Measurements from ENCODE around the gene C14orf132.

C14orf132 gene

DNA sequence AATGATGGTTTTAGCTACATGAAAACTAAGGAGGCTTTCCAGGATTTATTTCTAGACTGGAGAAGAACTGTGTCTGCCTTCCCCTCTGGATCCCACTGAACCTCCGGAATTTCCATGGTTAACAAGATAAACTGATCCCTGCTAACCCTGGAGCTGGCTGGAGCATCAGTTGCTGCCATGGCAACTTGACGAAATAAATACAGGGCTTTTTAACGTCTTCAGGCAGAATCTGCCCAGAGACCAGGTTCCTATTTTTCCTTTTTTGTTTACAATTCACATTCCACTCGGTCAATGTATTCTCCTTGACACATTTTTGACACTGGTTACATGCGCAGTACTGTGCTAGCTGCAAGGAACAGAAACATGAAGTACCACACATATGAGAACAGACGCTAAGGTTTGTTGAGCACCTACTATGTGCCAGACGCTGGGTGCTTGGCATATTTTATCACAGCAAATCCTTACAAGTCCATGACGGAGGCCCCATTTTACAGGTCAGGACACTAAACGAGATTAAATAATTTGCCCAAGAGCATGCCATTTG, 1.7 kb downstream of the C14orf132 start:
- DNase-seq = no peak

DNA sequence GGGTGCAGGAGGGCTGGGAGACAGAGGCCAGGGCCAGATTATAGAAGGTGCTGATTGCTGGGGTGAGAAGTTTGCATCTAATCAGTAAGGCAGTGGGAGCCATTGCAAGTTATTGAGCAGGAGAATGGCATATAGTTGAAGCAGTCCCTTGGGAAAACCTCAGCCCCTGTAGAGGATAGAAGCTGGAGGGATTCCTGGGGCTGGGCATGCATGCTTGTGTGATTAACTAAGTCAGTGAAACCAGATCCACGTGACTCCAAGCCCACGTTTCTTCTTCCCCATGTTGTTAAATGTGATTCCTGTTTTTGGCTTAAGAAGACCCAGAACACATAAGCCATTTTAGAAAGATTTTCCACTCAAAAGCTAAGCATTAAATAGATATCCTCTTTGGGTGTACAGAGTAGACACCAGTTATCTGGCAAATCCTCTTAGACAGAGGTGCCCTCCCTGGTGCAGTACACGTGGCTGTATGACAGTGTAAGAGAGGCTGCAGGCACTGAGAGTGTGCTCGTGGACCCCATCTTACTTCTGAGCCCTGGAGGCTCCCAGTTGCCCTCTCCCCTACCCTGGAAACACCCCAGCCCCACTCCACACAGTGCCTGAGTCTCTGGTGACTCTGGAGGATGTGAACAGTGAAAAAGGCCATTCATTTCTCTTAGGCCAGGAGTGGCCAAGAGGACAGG, 3.2 kb downstream of the C14orf132 start:
- DNase-seq = no peak

DNA sequence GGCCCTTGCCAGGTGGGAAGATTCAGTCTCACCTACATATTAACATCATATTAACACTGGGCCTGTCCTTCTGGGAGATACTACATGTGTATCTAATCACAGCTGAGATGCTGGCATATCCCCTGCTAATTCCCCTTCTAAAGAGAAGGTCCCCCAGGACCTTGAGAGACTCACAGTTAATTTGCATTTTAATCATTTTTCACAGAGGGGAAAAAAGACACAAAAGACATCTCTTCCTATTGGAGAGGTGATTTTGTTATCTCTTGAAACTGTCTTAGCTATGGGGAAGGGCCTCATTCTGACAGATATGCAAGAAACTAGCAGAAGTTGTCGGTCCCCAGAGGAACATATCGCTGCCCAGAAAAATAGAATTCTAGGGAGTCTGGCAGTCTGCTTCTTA, 7.5 kb downstream of the C14orf132 start:
- no peak for DNase-seq

- DNase-seq = no peak
Observed at GRCh38 chr14:96047101-96047500, 7.9 kb downstream of the C14orf132 start.

DNA sequence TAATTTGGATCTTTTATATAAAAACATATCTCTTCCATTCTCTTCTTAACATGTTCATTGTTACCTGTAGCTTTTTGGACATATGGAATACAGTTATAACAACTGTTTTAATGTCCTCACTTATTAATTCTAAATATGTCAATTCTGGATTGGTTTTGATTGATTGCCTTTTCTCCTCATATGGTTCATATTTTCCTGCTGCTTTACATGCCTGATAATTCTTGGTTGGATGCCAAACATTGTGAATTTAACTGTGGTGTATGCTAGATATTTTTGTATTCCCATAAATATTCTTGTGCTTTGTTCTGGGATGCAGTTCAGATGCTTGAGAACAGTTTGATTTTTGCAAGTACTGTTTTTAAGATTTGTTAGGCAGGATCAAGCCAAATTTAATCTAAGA, 10.8 kb downstream of the C14orf132 start:
- DNase-seq = no peak

- no peak for DNase-seq
Observed at GRCh38 chr14:96050482-96050881, 11.3 kb downstream of the C14orf132 start.

DNA sequence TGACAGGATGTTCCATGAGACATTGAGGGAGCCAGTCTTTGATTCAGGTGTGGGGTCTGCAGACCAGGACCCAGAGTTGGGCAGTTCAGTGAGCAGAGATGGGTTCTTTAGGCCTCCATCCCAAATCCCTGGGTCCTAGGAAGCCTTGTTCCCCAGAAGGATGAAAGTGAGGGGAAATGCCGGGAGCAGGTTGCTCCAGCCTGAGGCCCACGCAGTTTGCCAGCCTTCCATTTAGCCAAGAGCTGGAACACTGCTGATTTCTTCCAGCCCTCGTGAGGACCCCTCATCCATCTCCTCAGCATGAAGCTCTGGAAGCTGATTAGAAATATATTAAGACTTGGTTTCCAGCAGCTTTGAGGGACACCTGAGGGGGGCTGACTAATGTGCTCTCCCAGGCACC, 12.1 kb downstream of the C14orf132 start:
- no peak for DNase-seq

GRCh38 chr14:96051642-96052540, 12.7 kb downstream of the C14orf132 start:
- no peak for DNase-seq

GRCh38 chr14:96052541-96053247, 13.5 kb downstream of the C14orf132 start:
- no peak for DNase-seq

GRCh38 chr14:96053248-96053599, 14.1 kb downstream of the C14orf132 start:
- no peak for DNase-seq

GRCh38 chr14:96053600-96054381, 14.6 kb downstream of the C14orf132 start:
- DNase-seq = peak; percentile 63

DNA sequence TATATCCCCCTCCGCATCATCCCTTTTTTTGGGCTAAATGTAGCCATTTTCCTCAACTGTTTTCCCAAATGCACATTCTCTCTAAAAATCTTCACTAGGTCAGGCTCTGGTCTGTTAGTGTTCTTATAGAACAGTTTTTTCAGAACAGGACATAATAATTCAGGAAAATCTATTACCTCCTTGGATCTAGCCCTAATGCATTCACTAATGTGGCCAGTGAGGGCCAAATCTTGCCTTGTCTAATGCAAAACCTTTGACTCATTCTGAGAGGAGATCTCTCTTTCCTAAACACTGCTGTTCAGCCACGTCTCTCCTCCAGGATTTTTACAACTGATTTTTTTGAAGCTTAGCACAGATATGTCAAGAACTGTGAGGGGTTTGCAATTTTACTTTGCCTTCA, 15.5 kb downstream of the C14orf132 start:
- no peak for DNase-seq

GRCh38 chr14:96055065-96055752, 16.0 kb downstream of the C14orf132 start:
- DNase-seq = no peak

GRCh38 chr14:96055753-96056508, 16.8 kb downstream of the C14orf132 start:
- DNase-seq = no peak

DNA sequence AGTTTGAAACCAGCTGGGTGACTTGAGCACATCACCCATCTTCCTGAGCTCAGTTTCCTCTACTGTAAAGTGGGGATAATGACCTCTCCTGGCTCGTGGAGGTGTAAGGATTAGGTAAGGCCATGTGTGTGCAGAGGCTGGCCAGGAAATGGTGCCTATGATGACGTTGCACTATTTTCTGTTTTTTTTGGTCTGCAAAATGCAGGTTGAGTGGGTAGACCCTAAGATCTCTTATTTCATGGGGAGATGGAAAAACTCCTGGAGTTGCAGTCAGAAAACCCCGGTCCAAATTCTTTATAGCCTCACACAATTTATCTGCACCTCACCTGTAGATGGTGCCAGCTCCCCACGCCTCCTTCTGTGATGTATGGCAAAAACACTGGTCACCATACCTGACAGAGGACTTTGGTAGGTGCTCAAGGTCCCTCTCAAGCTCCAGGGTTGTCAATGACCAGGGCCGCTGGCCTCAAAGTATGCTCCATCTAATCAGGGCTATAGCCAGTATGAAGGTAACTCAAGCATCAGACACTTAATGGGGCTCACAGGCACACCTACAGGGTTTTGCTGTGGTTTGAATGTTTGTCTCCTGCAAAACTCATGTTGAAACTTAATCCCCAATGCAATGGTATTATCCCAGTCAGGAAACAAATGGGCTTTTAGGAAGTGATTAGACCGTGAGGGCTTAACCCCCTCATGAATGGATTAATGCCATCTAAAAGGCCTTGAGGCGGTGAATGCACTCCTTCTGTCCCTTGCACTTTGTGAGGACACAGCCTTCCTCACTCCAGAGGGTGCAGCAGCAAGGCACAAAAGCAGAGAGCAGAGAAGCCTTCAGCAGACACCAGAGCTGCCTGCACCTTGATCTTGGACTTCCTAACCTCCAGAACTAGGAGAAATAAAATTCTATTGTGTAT, 17.6 kb downstream of the C14orf132 start:
- no peak for DNase-seq

DNA sequence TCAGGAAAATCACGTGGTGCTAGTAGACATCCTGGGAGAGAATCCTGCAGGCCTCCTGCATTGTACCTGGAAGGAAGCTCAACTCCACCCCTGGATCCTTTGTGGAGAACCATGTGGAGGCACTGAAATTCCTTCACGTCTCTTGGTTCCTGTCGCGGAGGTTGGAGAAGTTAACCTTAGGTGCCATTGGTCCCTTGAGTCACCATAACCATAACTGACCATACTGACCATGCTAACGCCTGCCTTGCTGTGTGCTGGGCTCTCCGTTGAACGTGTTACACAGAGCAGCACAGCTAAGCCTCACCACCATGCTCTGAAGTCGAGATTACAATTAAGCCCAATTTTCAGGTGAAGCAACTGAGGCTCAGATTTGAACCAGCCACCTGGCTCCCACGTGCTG, 18.6 kb downstream of the C14orf132 start:
- no peak for DNase-seq

- DNase-seq = no peak
Observed at GRCh38 chr14:96058576-96059200, 19.5 kb downstream of the C14orf132 start.

GRCh38 chr14:96059519-96060135, 20.5 kb downstream of the C14orf132 start:
- DNase-seq = no peak

All from retina (tissue), 1 donor.